GM18505 (cell line): ENCODE measurements around the gene GABARAPL2.
A peak's percentile ranks its signal among the peaks of the same experiment; 100 is the strongest.
"Not testable (repeated sequence)": the region's sequence is repeated elsewhere in the genome, so short reads cannot be mapped to it uniquely, and the experiment has no call there.

ENCODE experiments used
- ATAC-seq: cut with Tn5 transposase; IDR thresholded peaks from one replicate; pipeline ENCODE4 v1.9.1; 2021; ENCODE audit not compliant: unreplicated experiment
- POLR2A ChIP-seq: IDR thresholded peaks from 4 replicates; pipeline ENCODE4 v1.6.1; 2011; ENCODE audit warnings: borderline replicate concordance; ENCODE audit not compliant: insufficient read depth, insufficient read length; ENCODE audit errors: extremely low read depth

The GABARAPL2 gene

DNA sequence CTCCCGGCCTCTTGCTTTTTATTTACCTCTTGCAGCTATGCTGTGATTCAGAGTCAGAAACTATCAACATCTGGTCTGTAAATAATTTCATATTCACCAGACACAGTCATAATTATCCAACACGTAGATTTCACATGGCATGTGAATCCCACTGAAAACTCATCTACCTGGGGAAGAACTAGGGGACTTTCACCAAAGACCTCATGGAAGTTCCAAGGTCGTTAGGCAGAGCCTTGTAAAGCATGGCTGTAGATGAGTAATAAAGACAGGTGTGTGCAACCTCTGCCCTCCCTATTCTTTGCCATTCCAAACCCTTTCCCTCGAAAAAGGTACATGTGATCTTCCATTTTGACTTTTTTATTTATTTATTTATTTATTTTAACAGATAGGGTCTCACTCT is 28.4 kb upstream of the GABARAPL2 start:
- no peak for ATAC-seq

DNA sequence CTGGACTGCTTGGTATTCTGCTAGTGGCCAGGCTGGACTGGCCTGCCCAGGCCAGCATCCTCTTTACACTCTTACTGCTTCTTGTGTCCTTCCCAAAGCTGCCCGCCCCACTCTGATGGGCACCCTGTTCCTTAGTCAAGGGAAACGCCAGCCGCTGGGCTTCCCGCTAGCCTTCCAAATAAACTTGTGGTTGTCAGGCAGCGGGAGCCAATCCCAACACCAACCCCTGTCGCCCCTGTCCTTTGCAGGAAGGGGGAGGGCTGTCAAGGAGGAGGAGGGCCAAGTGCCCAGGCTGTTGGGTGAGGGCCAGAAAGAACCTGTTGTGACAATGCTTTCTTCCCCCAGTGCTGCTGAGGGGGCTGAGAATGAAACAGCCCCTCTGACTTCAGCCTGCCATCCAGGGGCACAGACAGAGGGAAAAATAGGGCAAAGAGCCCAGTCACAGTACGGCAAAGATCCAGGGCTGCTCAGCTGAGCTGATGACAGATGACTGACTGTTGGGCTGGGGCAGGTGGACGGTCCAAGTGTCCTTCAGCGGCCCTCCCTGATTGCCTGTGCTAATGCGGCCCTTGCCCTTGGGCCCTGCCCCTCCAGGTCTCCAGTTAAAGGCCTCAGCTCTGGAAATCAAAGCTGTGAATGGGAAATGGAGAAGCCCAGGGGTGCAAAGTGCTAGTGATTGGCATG is 27.2 kb upstream of the GABARAPL2 start:
- ATAC-seq: not testable (repeated sequence)

More for the DNA sequence above, 28.4 kb upstream of the GABARAPL2 start:
- TF ChIP-seq POLR2A: no peak

DNA sequence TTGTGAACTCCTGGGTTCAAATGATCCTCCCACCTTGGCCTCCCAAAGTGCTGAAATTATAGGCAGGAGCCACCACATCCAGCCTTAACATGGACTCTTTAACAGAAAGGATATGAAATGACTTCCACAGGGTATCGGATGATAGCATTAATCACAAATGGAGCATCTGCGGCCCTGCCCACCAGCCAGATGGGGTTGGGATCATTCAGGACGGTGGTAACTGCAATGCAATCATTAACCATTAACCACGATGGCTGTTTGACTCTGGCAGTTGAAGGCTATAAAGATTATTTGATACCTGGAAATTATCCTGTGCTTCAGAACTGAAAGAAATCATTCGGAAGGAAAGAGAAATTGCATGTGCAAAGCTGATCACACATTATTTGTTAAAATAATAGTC is 24.9 kb upstream of the GABARAPL2 start:
- ATAC-seq: no peak
- no peak for TF ChIP-seq POLR2A

DNA sequence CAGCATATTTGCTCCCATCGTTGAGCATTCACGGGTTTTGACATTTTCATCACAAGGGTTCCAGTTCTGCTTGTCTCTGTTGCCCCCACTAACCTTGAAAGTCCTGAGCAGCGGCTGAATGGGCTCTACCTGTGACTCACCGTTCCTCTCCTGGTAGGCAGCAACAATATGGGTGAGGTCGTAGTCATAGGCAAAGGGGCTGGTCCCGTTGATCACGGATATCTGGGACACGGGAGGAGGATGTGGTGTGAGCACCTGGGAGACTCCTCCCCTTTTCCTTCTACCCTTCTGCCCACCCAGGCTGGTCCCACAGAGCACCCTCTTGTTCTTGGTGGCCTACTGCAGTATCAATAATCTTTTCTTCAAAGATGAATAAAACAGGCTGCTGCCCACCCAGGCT is 23.7 kb upstream of the GABARAPL2 start:
- ATAC-seq: not testable (repeated sequence)

DNA sequence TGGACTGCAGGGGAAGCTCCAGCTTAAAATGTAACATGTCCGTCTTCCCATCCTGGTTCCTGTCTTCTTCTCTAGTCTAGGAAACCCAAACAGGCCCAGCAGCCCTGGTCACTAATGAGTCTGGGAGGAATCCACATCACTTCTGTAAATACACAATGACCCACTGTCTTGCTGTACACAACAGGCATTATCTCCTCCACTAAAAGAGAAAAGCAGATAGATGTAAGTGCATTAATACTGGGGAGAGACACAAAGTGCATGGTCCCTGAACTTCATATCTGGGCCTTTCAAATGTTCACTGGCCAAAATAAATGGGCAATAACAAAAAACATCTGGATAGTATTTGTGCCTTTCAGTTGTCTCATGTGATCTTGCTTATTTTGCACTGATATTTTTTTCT is 20.3 kb upstream of the GABARAPL2 start:
- not testable (repeated sequence) for ATAC-seq

DNA sequence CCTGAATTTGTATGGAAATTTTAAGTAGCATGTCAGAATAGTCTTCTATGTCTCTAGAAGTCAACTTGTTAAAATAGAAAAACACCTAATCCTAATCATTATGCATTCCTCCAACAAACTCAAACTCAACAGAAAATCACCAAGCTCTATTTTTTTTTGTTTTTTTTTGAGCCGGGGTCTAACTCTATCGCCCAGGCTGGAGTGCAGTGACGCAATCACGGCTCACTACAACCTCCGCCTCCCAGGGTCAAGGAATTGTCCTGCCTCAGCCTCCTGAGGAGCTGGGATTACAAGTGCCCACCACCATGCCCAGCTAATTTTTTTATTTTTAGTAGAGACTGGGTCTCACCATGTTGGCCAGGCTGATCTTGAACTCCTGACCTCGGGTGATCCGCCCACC is 19.9 kb upstream of the GABARAPL2 start:
- ATAC-seq: no peak
- TF ChIP-seq POLR2A: no peak

DNA sequence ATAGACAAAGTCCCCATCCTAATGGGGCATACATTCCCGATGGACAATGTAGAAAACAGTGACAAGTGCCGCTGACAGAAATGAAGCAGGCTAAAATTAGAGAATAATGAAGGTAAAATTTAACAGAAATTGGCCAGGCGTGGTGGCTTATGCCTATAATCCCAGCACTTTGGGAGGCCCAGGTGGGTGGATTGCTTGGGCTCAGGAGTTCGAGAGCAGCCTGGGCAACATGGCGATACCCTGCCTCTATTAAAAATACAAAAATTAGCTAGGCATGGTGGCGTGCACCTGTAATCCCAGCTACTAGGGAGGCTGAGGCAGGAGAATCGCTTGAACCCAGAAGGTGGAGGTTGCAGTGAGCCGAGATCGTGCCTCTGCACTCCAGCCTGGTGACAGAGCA is 17.7 kb upstream of the GABARAPL2 start:
- ATAC-seq: not testable (repeated sequence)

DNA sequence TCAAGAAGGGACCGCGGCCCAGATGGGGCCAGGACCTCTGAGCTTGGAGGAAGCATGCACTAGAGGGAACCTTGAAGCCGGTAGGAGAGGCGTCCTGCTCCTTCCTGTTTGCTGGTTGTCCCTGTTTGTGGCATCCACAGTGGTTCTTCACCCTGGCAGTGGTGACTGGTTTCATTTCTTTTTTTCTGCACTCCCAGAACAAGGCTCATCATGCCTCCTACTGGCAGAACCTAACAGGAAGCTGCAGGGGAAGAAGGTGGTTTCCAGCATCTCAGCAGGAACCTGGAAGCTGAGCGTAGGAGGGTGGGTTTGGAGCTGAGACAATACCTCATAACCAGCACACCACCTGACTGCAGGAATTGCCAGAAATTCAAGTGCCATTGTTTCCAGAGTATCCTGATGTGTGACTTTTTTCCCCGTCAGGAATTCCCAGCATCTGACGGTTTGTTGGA is 15.9 kb upstream of the GABARAPL2 start:
- ATAC-seq: peak; percentile 78

DNA sequence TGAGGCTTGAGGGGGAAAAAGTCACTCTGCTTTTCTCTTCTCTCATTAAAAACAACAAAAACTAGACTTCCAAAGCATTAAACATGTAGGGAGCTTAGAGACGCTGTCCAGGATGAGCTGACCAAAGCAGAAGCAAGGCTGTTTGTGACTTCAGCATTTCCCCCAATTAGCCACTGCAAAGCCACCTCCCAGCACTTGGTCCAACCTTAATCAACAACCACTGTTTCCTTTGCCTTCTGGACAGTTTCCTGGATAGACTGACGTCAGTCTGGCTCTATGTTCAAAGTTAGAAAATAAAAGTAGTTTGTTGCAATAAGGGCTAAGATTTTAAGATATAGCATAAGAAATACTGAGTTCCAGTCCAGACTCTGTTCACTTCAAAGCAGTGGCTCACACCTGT is 13.2 kb upstream of the GABARAPL2 start:
- no peak for ATAC-seq
- no peak for TF ChIP-seq POLR2A

More for the DNA sequence above, 15.9 kb upstream of the GABARAPL2 start:
- TF ChIP-seq POLR2A: no peak

DNA sequence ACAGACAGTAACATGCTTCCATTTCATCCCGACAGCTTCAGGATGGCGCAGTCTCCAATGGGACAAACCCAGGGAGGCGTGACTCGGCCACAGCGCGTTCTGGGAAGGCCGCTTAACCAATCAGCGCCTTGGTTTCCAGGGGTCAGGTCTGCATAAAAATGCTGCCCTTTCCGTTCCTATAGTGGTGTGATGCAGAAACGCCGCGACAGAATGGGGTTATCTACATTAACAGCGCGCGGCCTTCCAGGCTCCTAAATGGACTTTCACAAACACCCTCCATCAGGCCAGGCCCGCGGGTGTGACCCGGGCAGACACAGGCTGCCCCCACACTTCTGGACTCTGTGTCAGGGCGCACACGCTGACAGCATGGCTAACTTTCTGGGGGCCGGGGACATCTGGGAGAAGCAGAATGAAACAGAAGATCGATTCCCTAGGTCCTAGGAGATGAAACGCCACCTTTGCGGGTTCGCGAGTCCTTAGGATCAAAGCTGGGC is 10.9 kb upstream of the GABARAPL2 start:
- peak; percentile 24 for ATAC-seq
- TF ChIP-seq POLR2A: peak; percentile 38

DNA sequence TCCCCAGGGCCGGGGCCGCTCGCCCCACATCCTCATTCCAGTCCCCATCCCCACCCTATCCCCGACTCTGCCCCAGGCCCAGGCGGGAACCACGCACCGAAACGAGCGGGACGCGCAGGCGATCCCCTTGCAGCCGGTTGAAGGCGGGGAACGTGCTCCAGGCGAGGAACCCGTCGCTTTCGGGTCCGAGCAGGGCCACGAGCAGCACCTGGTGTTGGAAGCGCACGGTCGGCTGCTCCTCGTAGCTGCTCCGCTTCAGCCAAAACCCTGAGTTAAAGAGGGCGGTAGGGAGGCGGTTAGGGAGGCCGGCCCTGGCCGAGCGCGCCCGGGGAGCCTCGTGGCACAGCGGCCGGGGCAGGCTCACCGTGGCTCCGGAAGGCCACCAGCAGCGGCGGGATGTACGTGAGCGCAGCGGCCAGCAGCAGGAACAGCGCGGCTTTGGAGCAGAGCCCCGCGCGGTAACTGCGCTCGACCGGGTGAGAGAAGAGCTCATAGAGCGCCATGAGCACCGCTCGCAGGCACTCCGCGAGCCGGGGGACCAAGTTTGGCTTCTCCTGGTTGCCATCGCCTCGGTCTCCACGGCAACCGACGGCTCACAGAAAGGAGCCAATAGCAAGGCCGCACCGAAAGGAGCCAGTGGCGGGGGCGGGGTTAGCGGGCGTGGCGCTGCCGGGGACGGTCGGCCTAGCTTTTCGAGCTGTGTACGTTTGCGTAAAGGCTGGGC is 10.3 kb upstream of the GABARAPL2 start, which contains the start of gene TMEM231:
Gene TMEM231, minus strand, starts transcription at position 546 of the 724 bp plus-strand sequence. Its CDS starts 43 bp downstream, at position 503.
- TF ChIP-seq POLR2A: peak; percentile 60
- ATAC-seq: peak; percentile 97

DNA sequence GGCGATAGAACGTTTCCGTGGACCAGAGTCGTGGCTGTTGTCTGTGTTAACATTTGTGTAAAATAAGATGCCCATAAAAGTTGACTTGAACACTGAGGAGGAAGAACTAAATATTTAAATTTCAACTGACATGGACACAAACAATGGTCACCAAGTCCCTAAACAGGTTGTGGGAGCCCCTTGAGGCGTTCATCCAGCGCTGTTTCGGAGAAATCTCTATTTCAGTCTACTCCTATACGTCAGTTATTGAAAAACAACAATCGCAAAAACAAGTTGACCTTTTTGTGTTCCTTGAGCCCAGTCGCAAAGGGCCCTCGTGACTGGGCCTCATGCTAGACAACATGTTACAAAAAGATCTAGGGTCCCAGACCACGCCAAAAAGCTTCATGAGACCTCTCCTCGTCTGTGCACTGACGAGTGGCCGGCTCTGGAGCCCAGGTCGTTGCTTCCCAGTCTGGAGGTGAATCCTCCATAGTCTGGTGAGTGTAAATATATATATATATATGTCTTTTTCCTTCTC is 9.7 kb upstream of the GABARAPL2 start:
- no peak for TF ChIP-seq POLR2A
- ATAC-seq: no peak

DNA sequence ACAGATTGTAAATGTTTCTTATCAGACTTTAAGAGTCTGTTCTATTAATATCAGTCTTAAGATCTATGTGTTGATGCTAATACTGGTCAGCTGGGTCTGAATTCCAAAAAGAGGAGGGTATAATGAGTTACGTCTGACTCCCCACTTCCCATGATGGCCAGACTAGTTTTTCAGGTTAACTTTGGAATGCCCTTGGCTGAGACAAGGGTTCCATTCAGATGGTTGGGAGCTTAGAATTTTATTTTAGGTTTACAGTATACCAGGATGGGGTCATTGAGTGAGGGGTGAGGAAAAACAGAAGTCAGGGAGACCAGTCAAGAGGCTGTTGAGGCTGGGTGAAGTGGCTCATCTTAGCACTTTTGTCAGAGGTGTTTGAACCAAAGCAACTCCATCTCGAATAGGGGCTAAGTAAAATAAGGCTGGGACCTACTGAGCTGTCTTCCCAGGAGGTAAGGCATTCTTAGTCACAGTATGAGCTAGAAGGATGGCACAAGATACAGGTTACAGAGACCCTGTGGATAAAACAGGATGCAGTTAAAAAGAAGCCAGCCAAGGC is 7.3 kb upstream of the GABARAPL2 start:
- no peak for ATAC-seq
- TF ChIP-seq POLR2A: no peak
